ENCODE data around the gene IRF9. TPM values are rescaled to one million over a fixed set of nuclear protein-coding genes. Genes with fewer than 3 reads are reported as not detected.

The IRF9 gene
- total RNA-seq, 1 experiment from 2014 or later = 15.6 TPM

DNA sequence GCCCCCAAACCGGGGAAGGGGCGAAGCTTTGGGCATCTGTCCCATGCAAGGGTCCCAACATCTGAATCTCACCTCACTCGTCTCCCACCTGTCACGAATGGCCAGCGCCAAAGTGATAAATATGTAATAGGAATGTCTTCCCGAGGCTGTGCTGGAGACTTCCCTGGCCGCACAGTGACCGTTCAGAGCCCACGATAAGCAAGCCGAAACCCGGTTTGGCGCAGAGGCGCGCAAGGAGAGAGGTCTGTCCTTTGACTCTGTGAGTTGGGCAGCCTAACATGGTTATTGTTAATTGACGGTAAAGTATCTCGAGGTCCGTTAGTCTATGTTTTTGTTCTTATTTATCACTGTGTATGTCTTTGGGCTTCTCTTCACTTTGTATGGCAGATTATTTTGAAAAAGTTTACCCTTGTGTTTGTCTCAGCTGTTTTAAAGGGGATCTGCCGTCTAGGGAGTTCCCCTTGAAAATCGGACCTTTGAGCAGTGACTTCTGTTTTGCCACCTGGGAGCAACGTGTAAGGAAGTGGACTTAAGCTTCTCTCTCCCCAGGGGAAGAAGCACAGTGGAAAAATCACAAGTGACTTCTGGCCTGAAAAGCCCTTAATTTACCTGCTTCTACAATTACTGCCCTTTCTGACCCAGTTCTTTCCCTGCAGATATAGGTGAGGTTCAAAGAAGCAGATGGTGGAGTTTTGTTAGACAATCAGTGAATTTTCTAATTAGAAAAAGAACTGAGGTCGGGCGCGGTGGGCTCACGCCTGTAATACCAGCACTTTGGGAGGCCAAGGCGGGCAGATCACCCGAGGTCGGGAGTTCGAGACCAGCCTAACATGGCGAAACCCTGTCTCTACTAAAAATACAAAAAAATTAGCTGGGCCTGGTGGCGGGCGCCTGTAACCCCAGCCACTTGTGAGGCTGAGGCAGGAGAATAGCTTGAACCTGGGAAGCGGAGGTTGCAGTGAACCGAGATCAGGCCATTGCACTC, 35.3 kb downstream of the IRF9 start:
- TF ChIP-seq TCF7 (CRISPR knock-in tag; IDR thresholded peaks at IDR 0.05; ENCODE audit: low read depth) = no peak
- TF ChIP-seq FOXP1 (CRISPR knock-in tag; IDR thresholded peaks at IDR 0.05; ENCODE audit: borderline replicate concordance) = no peak
- TF ChIP-seq MXD4 (CRISPR knock-in tag; IDR thresholded peaks at IDR 0.05; ENCODE audit: borderline replicate concordance) = no peak
- TF ChIP-seq, protein P1, sequence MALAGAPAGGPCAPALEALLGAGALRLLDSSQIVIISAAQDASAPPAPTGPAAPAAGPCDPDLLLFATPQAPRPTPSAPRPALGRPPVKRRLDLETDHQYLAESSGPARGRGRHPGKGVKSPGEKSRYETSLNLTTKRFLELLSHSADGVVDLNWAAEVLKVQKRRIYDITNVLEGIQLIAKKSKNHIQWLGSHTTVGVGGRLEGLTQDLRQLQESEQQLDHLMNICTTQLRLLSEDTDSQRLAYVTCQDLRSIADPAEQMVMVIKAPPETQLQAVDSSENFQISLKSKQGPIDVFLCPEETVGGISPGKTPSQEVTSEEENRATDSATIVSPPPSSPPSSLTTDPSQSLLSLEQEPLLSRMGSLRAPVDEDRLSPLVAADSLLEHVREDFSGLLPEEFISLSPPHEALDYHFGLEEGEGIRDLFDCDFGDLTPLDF (CRISPR knock-in tag; IDR thresholded peaks at IDR 0.05) = no peak
- Mint-ChIP-seq H3K27me3 (ENCODE audit: low read depth) (no peaks in the 10 kb centered on the region), H3K4me1 (peaks cover 23% of the 10 kb centered on the region), H3K4me3 (peak overlapping the region; percentile 94), H3K27ac (peak overlapping the region; percentile 97), H3K36me3 (peaks cover 38% of the 10 kb centered on the region), H3K9me3 (peaks cover 11% of the 10 kb centered on the region)
- ATAC-seq (peak; percentile 14), DNase-seq (ENCODE audit: low spot score) (peak; percentile 21)
- ChIA-PET POLR2A (interaction anchor here (0.7 to 1.9 kb wide), 14 partner anchors 13 to 103 kb away, joined by 3 to 20 read pairs (median 4); partner anchors contain the start of genes CHMP4A, IRF9, MDP1 and PCK2), CTCF (interaction anchor here (0.7 to 1.8 kb wide), 13 partner anchors 11 to 112 kb away, joined by 3 to 16 read pairs (median 4); partner anchors contain the start of genes CHMP4A, CIDEB, DCAF11 and EMC9)

DNA sequence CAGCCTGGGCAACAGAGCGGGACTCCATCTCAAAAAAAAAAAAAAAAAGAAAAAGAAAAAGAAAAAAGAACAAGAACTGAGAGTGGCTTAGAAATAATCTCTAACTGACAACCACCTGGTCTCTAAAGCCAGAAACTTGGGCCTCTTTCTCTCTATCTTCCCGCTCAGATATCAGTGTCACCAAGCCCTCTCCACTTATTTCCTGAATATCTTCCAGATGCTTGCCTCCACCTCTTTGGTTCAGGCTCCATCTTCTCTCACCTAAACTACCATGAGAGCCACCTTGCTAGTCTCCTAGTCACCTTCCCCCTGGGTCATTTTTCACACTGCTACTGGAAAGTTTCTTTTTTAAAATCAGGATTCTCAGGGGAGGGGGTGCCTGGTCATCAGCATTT, 36.0 kb downstream of the IRF9 start:
- H3K36me3 Mint-ChIP-seq = peaks cover 40% of the 10 kb centered on the region
- H3K4me1 Mint-ChIP-seq = peaks cover 24% of the 10 kb centered on the region
- DNase-seq (ENCODE audit: low spot score) (no peak), ATAC-seq (no peak)
- no peaks in the 10 kb centered on the region for H3K27me3 Mint-ChIP-seq (ENCODE audit: low read depth)
- ChIA-PET CTCF (interaction anchor here (0.7 kb wide), 1 partner anchor 89 kb away, joined by 3 read pairs; no protein-coding TSS in a partner anchor), POLR2A (interaction anchor here (0.7 to 1.9 kb wide), 3 partner anchors 13 to 99 kb away, joined by 3 to 9 read pairs (median 3); partner anchors contain the start of gene MDP1)
- peak overlapping the region; percentile 94 for H3K4me3 Mint-ChIP-seq
- TF ChIP-seq, protein P2, sequence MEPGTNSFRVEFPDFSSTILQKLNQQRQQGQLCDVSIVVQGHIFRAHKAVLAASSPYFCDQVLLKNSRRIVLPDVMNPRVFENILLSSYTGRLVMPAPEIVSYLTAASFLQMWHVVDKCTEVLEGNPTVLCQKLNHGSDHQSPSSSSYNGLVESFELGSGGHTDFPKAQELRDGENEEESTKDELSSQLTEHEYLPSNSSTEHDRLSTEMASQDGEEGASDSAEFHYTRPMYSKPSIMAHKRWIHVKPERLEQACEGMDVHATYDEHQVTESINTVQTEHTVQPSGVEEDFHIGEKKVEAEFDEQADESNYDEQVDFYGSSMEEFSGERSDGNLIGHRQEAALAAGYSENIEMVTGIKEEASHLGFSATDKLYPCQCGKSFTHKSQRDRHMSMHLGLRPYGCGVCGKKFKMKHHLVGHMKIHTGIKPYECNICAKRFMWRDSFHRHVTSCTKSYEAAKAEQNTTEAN (CRISPR knock-in tag; IDR thresholded peaks at IDR 0.05) = no peak
- no peak for TF ChIP-seq FOXK1 (CRISPR knock-in tag; IDR thresholded peaks at IDR 0.05)
- no peak for TF ChIP-seq JUN (CRISPR knock-in tag; IDR thresholded peaks at IDR 0.05)
- TF ChIP-seq CREM (CRISPR knock-in tag; IDR thresholded peaks at IDR 0.05) = no peak
- TF ChIP-seq, protein P3, sequence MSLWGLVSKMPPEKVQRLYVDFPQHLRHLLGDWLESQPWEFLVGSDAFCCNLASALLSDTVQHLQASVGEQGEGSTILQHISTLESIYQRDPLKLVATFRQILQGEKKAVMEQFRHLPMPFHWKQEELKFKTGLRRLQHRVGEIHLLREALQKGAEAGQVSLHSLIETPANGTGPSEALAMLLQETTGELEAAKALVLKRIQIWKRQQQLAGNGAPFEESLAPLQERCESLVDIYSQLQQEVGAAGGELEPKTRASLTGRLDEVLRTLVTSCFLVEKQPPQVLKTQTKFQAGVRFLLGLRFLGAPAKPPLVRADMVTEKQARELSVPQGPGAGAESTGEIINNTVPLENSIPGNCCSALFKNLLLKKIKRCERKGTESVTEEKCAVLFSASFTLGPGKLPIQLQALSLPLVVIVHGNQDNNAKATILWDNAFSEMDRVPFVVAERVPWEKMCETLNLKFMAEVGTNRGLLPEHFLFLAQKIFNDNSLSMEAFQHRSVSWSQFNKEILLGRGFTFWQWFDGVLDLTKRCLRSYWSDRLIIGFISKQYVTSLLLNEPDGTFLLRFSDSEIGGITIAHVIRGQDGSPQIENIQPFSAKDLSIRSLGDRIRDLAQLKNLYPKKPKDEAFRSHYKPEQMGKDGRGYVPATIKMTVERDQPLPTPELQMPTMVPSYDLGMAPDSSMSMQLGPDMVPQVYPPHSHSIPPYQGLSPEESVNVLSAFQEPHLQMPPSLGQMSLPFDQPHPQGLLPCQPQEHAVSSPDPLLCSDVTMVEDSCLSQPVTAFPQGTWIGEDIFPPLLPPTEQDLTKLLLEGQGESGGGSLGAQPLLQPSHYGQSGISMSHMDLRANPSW (CRISPR knock-in tag; conservative IDR thresholded peaks at IDR 0.05; ENCODE audit: low read depth) = no peak
- no peak for TF ChIP-seq GABPB1 (CRISPR knock-in tag; IDR thresholded peaks at IDR 0.05)
- TF ChIP-seq, protein P4, sequence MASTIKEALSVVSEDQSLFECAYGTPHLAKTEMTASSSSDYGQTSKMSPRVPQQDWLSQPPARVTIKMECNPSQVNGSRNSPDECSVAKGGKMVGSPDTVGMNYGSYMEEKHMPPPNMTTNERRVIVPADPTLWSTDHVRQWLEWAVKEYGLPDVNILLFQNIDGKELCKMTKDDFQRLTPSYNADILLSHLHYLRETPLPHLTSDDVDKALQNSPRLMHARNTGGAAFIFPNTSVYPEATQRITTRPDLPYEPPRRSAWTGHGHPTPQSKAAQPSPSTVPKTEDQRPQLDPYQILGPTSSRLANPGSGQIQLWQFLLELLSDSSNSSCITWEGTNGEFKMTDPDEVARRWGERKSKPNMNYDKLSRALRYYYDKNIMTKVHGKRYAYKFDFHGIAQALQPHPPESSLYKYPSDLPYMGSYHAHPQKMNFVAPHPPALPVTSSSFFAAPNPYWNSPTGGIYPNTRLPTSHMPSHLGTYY (CRISPR knock-in tag; IDR thresholded peaks at IDR 0.05) = no peak
- TF ChIP-seq ZNF138 (CRISPR knock-in tag; conservative IDR thresholded peaks at IDR 0.05) = no peak
- H3K27ac Mint-ChIP-seq = 0 out of 2 replicates have a peak overlapping the region, but pooled peaks have one; percentile 83
- peaks cover 18% of the 10 kb centered on the region for H3K9me3 Mint-ChIP-seq

Measured in WTC11 (cell line).